Tibial nerve (tissue), 4 donors: ENCODE results near the gene MAMLD1. TPM values are rescaled to one million over a fixed set of nuclear protein-coding genes. Genes with fewer than 3 reads are reported as not detected.

Source experiments
- DNase-seq, 2 donors: peaks; one replicate each; pipeline ENCODE4 v3.0.0-alpha.2; 2019; ENCODE audit warnings: low spot score in 2 of 2
- H3K27ac ChIP-seq, 4 donors: fragments of 200-600 bp; sonication (generic) in 3 of 4; one replicate each; pipeline ENCODE4 v1.5.1; 2017 to 2019; ENCODE audit warnings: mild to moderate bottlenecking in 1 of 4
- H3K27me3 ChIP-seq, 2 donors: fragments of 200-600 bp; sonication (generic) in 1 of 2; one replicate each; pipeline versions ENCODE4 v1.5.1 to v1.6.0; 2017 to 2019
- H3K36me3 ChIP-seq, 3 donors: fragments of 200-600 bp; sonication (generic); one replicate each; pipeline ENCODE4 v1.5.1; 2018 to 2019
- H3K4me1 ChIP-seq, 4 donors: fragments of 200-600 bp; sonication (generic) in 3 of 4; one replicate each; pipeline ENCODE4 v1.5.1; 2017 to 2019
- H3K4me3 ChIP-seq, 4 donors: fragments of 200-600 bp; sonication (generic) in 3 of 4; one replicate each; pipeline ENCODE4 v1.5.1; 2017 to 2019; ENCODE audit warnings: mild to moderate bottlenecking in 1 of 4, moderate library complexity in 1 of 4
- H3K9me3 ChIP-seq, 4 donors: fragments of 200-600 bp; sonication (generic) in 3 of 4; one replicate each; pipeline ENCODE4 v1.5.1; 2017 to 2019
- EP300 ChIP-seq, 2 donors: sonication (generic); formaldehyde crosslinking; IDR thresholded peaks; one replicate each; pipeline ENCODE4 v1.6.1; 2017; ENCODE audit warnings: antibody characterized with exemption in 2 of 2, mild to moderate bottlenecking in 1 of 2
- POLR2A ChIP-seq, 2 donors: fragments of 450-650 bp; IDR thresholded peaks; one replicate each; pipeline ENCODE4 v1.6.1; 2017; ENCODE audit warnings: antibody characterized with exemption in 2 of 2, mild to moderate bottlenecking in 2 of 2, moderate library complexity in 2 of 2
- WGBS, 2 donors: methylation state at CpG; one replicate each; pipeline ENCODE4 v1.1.5; 2018; 5-methylcytosine and 5-hydroxymethylcytosine counted together
- total RNA-seq, 4 donors: library from RNA; depleted of rRNA; stranded (reverse); fragments of >200 nt; gene quantifications; one replicate each; pipeline ENCODE4 v1.1.0, GENCODE V29; 2016
- TF ChIP-seq, protein P1 (sequence below), 5 experiments: fragments of 200-600 bp in 3 of 5; fragments of 450-650 bp in 2 of 5; sonication (generic) in 3 of 5; IDR thresholded peaks; one replicate each; pipeline ENCODE4 v1.5.1; 2016 to 2019; ENCODE audit warnings: antibody characterized with exemption in 5 of 5, mild to moderate bottlenecking in 3 of 5, moderate library complexity in 2 of 5

Gene MAMLD1
- total RNA-seq, 4 donors from 2014 or later: 8.2 to 16.2 (median 9.2) TPM

DNA sequence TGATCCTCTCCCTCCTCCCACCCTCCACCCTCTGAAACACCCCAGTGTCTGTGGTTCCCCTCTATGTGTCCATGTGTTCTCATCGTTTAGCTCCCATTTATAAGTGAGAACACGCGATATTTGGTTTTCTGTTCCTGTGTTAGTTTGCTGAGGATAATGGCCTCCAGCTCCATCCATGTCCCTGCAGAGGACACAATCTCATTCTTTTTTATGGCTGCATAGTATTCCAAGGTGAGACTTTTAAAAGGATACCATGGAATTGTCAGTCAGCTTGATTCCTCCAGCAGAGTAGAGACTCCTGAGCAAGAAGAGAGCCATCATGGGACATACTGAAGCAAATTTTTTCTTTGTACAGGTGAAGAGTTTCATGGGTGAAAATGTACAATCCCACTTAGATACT, 166.5 kb downstream of the MAMLD1 start:
- Histone ChIP-seq H3K27ac (no peak overlapping the region), H3K27me3 (no peaks in the 10 kb centered on the region), H3K4me1 (no peaks in the 10 kb centered on the region), H3K36me3 (no peaks in the 10 kb centered on the region), H3K4me3 (no peak overlapping the region), H3K9me3 (no peaks in the 10 kb centered on the region)
- TF ChIP-seq POLR2A (IDR thresholded peaks at IDR 0.05): no peak
- WGBS, 2 donors: 91 to 97% methylated on average over 3 of the region's 3 CpGs
- no peak for DNase-seq

DNA sequence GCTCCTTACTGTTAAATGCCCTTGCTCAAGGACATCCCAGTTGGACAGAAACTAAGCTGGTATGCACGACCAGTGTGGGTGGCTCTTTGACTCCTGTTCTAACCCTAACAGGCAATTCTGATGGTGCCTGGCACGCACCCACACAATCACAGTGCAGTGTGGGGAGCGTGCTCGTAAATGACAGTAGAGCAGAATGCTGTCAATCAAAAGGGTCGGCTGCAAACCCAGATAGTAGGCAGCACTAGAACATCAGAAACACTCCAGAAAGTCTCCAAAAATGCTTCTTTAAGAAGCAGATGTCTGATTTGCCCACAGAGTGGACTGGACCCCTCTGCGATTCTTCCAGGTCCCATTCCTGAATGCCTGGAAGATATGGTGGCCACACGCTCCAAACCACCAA, 167.7 kb downstream of the MAMLD1 start:
- H3K27ac ChIP-seq: no peak overlapping the region
- no peaks in the 10 kb centered on the region for H3K9me3 ChIP-seq
- no peak for DNase-seq
- H3K27me3 ChIP-seq: no peaks in the 10 kb centered on the region
- TF ChIP-seq, protein P1, sequence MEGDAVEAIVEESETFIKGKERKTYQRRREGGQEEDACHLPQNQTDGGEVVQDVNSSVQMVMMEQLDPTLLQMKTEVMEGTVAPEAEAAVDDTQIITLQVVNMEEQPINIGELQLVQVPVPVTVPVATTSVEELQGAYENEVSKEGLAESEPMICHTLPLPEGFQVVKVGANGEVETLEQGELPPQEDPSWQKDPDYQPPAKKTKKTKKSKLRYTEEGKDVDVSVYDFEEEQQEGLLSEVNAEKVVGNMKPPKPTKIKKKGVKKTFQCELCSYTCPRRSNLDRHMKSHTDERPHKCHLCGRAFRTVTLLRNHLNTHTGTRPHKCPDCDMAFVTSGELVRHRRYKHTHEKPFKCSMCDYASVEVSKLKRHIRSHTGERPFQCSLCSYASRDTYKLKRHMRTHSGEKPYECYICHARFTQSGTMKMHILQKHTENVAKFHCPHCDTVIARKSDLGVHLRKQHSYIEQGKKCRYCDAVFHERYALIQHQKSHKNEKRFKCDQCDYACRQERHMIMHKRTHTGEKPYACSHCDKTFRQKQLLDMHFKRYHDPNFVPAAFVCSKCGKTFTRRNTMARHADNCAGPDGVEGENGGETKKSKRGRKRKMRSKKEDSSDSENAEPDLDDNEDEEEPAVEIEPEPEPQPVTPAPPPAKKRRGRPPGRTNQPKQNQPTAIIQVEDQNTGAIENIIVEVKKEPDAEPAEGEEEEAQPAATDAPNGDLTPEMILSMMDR (IDR thresholded peaks at IDR 0.05): no peak
- no peak for TF ChIP-seq POLR2A (IDR thresholded peaks at IDR 0.05)
- no peak for TF ChIP-seq EP300 (IDR thresholded peaks at IDR 0.05)
- H3K4me1 ChIP-seq: no peaks in the 10 kb centered on the region
- WGBS, 2 donors: 61 to 68% methylated on average over 7 of the region's 7 CpGs
- H3K4me3 ChIP-seq: no peak overlapping the region
- no peaks in the 10 kb centered on the region for H3K36me3 ChIP-seq

DNA sequence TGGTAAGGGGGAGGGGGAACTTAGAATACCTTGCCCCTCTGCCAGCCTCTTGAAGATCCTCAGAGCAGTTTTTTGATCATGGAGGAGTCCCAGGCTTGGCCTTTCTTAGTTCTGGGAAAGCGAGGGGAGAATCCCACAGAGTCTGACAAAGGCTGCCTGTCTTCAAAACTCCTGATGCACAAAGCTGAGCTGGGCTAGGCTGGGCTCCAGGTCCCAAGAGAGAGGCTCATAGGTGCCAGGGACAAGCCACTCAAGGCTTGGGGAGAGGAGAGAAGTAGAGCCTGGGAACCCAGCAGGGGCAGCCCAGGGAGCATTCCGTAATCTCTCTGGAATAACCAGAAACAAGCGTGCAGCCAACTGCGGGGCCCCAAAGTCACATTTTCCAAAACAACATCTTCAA, 168.3 kb downstream of the MAMLD1 start:
- Histone ChIP-seq H3K4me1 (no peaks in the 10 kb centered on the region), H3K9me3 (no peaks in the 10 kb centered on the region), H3K27ac (no peak overlapping the region), H3K4me3 (no peak overlapping the region), H3K36me3 (no peaks in the 10 kb centered on the region), H3K27me3 (no peaks in the 10 kb centered on the region)
- no peak for DNase-seq
- TF ChIP-seq POLR2A (IDR thresholded peaks at IDR 0.05) (no peak), EP300 (IDR thresholded peaks at IDR 0.05) (no peak)
- TF ChIP-seq, protein P1 (IDR thresholded peaks at IDR 0.05): no peak
- 80 to 83% methylated on average over 2 to 4 of the region's 4 CpGs for WGBS, 2 donors

DNA sequence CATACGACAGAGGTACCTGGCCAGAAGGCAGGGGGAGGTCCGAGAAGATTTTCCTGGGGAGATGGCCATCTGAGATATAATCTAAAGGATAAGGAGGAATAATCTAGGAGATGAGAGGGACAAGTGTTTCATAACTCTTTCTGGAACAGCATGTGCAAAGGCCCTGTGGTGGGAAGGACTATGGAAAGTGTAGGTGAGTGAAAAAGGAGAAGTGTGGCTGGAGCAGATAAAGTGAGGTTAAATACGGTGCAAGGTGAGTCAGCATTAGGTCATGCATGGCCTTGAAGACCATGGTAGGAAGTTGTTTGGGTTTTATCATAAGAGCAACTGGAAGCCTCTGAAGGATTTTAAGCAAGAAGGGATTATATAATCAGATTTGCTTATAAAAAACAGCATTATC, 170.7 kb downstream of the MAMLD1 start:
- WGBS, 2 donors: 80 to 90% methylated on average over 3 of the region's 3 CpGs
- H3K27ac ChIP-seq: no peak overlapping the region
- H3K4me1 ChIP-seq: no peaks in the 10 kb centered on the region
- H3K9me3 ChIP-seq: peaks cover 0 to 6% (median 0%) of the 10 kb centered on the region in 4 donors
- no peak for DNase-seq
- H3K4me3 ChIP-seq: no peak overlapping the region
- no peaks in the 10 kb centered on the region for H3K36me3 ChIP-seq
- no peaks in the 10 kb centered on the region for H3K27me3 ChIP-seq
- TF ChIP-seq, protein P1 (IDR thresholded peaks at IDR 0.05): no peak
- no peak for TF ChIP-seq POLR2A (IDR thresholded peaks at IDR 0.05)
- no peak for TF ChIP-seq EP300 (IDR thresholded peaks at IDR 0.05)

DNA sequence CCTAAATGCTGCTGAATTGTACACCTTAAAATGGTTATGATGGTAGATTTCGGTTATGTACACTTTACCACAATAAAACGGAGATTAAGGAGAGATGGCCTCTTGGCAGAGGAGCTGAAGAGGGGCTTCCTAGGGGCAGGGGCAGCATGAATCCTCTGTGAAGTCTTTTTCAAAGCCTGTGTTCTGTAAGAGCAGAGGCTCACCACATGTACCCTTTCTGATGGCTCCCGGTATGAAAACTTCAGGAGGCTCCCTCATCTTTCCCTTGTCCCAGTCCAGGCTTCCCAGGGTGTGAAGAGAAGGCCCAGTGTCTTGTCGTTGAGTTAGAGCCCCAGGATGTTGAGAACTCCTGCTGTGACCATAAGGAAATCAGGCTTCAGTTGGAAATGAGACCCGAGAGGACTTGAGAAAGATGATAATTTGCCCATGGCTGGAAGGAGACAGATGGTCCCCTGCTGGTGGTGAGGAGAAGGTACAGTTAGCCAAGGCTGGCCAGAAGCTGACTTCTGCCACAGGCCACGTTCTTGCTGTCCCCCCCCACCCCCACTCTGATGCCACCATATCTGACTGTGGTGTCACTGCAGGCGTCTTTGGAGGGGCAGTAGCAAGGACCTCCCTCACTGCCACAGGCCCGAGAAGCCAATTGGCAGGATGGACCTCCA, 173.5 kb downstream of the MAMLD1 start:
- H3K27ac ChIP-seq: no peak overlapping the region
- H3K4me3 ChIP-seq: no peak overlapping the region
- WGBS, 2 donors: 66 to 78% methylated on average over 5 to 8 of the region's 8 CpGs
- TF ChIP-seq POLR2A (IDR thresholded peaks at IDR 0.05): no peak
- TF ChIP-seq, protein P1 (IDR thresholded peaks at IDR 0.05): peak in 1 of 5 experiments; percentile 5
- no peaks in the 10 kb centered on the region for H3K36me3 ChIP-seq
- H3K4me1 ChIP-seq: no peaks in the 10 kb centered on the region
- no peak for DNase-seq
- H3K27me3 ChIP-seq: no peaks in the 10 kb centered on the region
- peaks cover 0 to 6% (median 0%) of the 10 kb centered on the region in 4 donors for H3K9me3 ChIP-seq
